Endodermal cell (in vitro differentiated cells): ENCODE data around the gene MXRA7. TPM values are rescaled to one million over a fixed set of nuclear protein-coding genes. Genes with fewer than 3 reads are reported as not detected.
"Not testable (repeated sequence)": the region's sequence is repeated elsewhere in the genome, so short reads cannot be mapped to it uniquely, and the experiment has no call there.

Source experiments
- DNase-seq: peaks from one replicate; pipeline ENCODE4 v3.0.0-alpha.2; 2017
- H3K27ac ChIP-seq: 2 replicates; pipeline ENCODE4 v1.5.1; 2013; ENCODE audit warnings: mild to moderate bottlenecking, low read depth, low read length, moderate library complexity
- H3K27me3 ChIP-seq: 2 replicates; pipeline ENCODE4 v1.6.1; 2013; ENCODE audit warnings: mild to moderate bottlenecking, low read length, moderate library complexity; ENCODE audit not compliant: insufficient read depth, control insufficient read depth, poor library complexity, severe bottlenecking
- H3K36me3 ChIP-seq: 2 replicates; pipeline ENCODE4 v1.7.0; 2013; ENCODE audit warnings: mild to moderate bottlenecking, low read length, moderate library complexity; ENCODE audit not compliant: control insufficient read depth, insufficient read depth
- H3K4me1 ChIP-seq: one replicate; pipeline ENCODE4 v1.7.0; 2013; ENCODE audit warnings: low read length; ENCODE audit not compliant: control insufficient read depth, insufficient read depth
- H3K4me3 ChIP-seq: 2 replicates; pipeline ENCODE4 v1.5.1; 2013; ENCODE audit warnings: mild to moderate bottlenecking, low read length, moderate library complexity
- H3K9ac ChIP-seq: 2 replicates; pipeline ENCODE4 v1.6.1; 2013; ENCODE audit warnings: mild to moderate bottlenecking, low read length, moderate library complexity; ENCODE audit not compliant: poor library complexity, severe bottlenecking; ENCODE audit errors: extremely low read depth
- H3K9me3 ChIP-seq: 2 replicates; pipeline ENCODE4 v1.6.1; 2013; ENCODE audit warnings: mild to moderate bottlenecking, low read length, moderate library complexity; ENCODE audit not compliant: control insufficient read depth
- H3K27ac Mint-ChIP-seq: 2 replicates; pipeline ENCODE4 v1.8.0; 2020; ENCODE audit warnings: mixed read lengths
- H3K27me3 Mint-ChIP-seq: 2 replicates; pipeline ENCODE4 v1.8.0; 2021; ENCODE audit warnings: mild to moderate bottlenecking, mixed read lengths; ENCODE audit not compliant: insufficient read depth
- H3K36me3 Mint-ChIP-seq: 2 replicates; pipeline ENCODE4 v1.8.0; 2020; ENCODE audit warnings: low read depth, mixed read lengths
- H3K4me1 Mint-ChIP-seq: 2 replicates; pipeline ENCODE4 v1.8.0; 2020; ENCODE audit warnings: mixed read lengths
- H3K4me3 Mint-ChIP-seq: 2 replicates; pipeline ENCODE4 v1.8.0; 2020; ENCODE audit warnings: mild to moderate bottlenecking, moderate library complexity, mixed read lengths
- H3K9me3 Mint-ChIP-seq: 2 replicates; pipeline ENCODE4 v1.8.0; 2020; ENCODE audit warnings: mild to moderate bottlenecking, mixed read lengths
- WGBS, 2 experiments: methylation state at CpG; one replicate each; pipeline versions ENCODE4 v1.1.5 to v1.1.7; 2013; ENCODE audit warnings: missing lambda C conversion rate in 2 of 2, mixed read lengths in 1 of 2; ENCODE audit not compliant: insufficient coverage in 1 of 2, insufficient read length in 1 of 2; 5-methylcytosine and 5-hydroxymethylcytosine counted together
- total RNA-seq, 2 donors: library from RNA; stranded (reverse); fragmentation: NEBNext Ultra II Directional in 1 of 2; extraction: Animal tissue kit (Norgen Biotek cat#: 25700) in 1 of 2; gene quantifications; 2 replicates in 1 of 2; 3 replicates in 1 of 2; pipeline ENCODE4 v1.2.1, GENCODE V29; 2021
- TF ChIP-seq, protein P1 (sequence below): fragments of 200-600 bp; sonication (generic); conservative IDR thresholded peaks from 2 replicates; pipeline ENCODE4 v1.5.0; 2021; ENCODE audit warnings: antibody characterized with exemption, mild to moderate bottlenecking

Gene MXRA7
- total RNA-seq, 2 donors from 2014 or later = 61.6 to 77.1 TPM

GRCh38 chr17:76701471-76701967 lies 9.2 kb downstream of the MXRA7 start:
- H3K27me3 Mint-ChIP-seq = no peaks in the 10 kb centered on the region
- 77 to 82% methylated on average over 9 to 11 of the region's 11 CpGs for WGBS, 2 experiments
- peaks cover 8% of the 10 kb centered on the region for H3K4me1 ChIP-seq
- H3K27ac ChIP-seq = peak overlapping the region; percentile 0
- H3K9me3 Mint-ChIP-seq = no peaks in the 10 kb centered on the region
- no peaks in the 10 kb centered on the region for H3K27me3 ChIP-seq
- peaks cover 4% of the 10 kb centered on the region for H3K9me3 ChIP-seq
- no peak overlapping the region for H3K4me3 Mint-ChIP-seq
- TF ChIP-seq, protein P1, sequence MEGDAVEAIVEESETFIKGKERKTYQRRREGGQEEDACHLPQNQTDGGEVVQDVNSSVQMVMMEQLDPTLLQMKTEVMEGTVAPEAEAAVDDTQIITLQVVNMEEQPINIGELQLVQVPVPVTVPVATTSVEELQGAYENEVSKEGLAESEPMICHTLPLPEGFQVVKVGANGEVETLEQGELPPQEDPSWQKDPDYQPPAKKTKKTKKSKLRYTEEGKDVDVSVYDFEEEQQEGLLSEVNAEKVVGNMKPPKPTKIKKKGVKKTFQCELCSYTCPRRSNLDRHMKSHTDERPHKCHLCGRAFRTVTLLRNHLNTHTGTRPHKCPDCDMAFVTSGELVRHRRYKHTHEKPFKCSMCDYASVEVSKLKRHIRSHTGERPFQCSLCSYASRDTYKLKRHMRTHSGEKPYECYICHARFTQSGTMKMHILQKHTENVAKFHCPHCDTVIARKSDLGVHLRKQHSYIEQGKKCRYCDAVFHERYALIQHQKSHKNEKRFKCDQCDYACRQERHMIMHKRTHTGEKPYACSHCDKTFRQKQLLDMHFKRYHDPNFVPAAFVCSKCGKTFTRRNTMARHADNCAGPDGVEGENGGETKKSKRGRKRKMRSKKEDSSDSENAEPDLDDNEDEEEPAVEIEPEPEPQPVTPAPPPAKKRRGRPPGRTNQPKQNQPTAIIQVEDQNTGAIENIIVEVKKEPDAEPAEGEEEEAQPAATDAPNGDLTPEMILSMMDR = no peak
- H3K4me1 Mint-ChIP-seq = peaks cover 28% of the 10 kb centered on the region
- no peak overlapping the region for H3K9ac ChIP-seq
- no peak for DNase-seq
- no peak overlapping the region for H3K4me3 ChIP-seq
- H3K36me3 Mint-ChIP-seq = peaks cover 3% of the 10 kb centered on the region
- H3K27ac Mint-ChIP-seq = peak overlapping the region; percentile 50
- H3K36me3 ChIP-seq = no peaks in the 10 kb centered on the region

DNA sequence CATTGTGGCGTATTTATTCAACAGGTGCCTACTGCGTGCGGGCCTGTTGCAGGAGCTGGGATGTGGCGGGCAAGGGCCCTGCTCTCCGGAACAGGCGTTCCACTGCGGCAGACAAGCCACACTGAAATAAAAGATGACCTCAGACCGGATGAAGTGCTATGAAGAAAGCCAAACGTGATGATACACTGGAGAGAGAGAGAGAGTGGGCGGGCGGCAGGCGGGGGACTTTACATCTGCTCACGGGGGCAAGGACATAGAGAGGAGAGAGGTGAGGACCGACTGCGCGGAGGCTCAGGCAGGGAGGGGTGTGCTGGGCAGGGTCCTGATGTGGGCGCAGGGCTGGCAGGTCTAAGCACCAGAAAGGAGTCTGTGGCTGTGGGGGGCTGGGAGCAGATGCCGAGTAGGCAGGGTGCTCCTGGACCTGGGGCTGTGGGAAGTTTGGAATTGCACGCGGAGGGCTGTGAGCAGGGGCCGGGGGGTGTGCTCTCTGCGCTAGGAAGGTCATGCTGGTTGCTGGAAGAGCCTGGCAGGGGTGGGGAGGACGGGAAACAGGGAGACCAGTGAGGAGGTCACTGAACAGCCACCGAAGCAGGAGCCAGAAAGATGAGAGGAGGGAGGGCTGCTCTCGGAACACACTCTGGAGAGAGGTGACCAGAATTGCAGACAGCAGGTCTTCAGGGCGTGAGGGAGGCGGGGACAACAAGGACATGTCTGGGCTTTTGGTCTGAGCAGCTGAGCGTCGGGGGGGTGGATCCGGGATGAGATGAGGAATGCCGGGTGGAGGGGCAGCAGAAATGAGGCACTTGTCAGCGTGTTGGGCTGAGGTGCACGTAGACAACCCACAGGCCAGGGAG lies 9.9 kb downstream of the MXRA7 start:
- peaks cover 28% of the 10 kb centered on the region for H3K4me1 Mint-ChIP-seq
- Histone ChIP-seq H3K27ac (peak overlapping the region; percentile 42), H3K4me1 (peaks cover 8% of the 10 kb centered on the region), H3K4me3 (no peak overlapping the region), H3K36me3 (no peaks in the 10 kb centered on the region), H3K9me3 (peaks cover 4% of the 10 kb centered on the region), H3K9ac (no peak overlapping the region), H3K27me3 (no peaks in the 10 kb centered on the region)
- DNase-seq = peak; percentile 79
- H3K27ac Mint-ChIP-seq = peak overlapping the region; percentile 50
- H3K36me3 Mint-ChIP-seq = peaks cover 4% of the 10 kb centered on the region
- H3K9me3 Mint-ChIP-seq = no peaks in the 10 kb centered on the region
- TF ChIP-seq, protein P1 = no peak
- 66 to 72% methylated on average over 23 to 32 of the region's 33 CpGs for WGBS, 2 experiments
- no peak overlapping the region for H3K4me3 Mint-ChIP-seq
- no peaks in the 10 kb centered on the region for H3K27me3 Mint-ChIP-seq

GRCh38 chr17:76700270-76700616 lies 10.5 kb downstream of the MXRA7 start:
- H3K4me3 ChIP-seq = no peak overlapping the region
- no peaks in the 10 kb centered on the region for H3K36me3 ChIP-seq
- Mint-ChIP-seq H3K4me3 (no peak overlapping the region), H3K27me3 (no peaks in the 10 kb centered on the region), H3K36me3 (peaks cover 5% of the 10 kb centered on the region), H3K9me3 (no peaks in the 10 kb centered on the region), H3K27ac (no peak overlapping the region), H3K4me1 (peaks cover 28% of the 10 kb centered on the region)
- no peak overlapping the region for H3K9ac ChIP-seq
- TF ChIP-seq, protein P1 = no peak
- no peaks in the 10 kb centered on the region for H3K27me3 ChIP-seq
- peaks cover 8% of the 10 kb centered on the region for H3K4me1 ChIP-seq
- 84 to 88% methylated on average over 8 of the region's 8 CpGs for WGBS, 2 experiments
- no peak for DNase-seq
- H3K9me3 ChIP-seq = no peaks in the 10 kb centered on the region
- H3K27ac ChIP-seq = peak overlapping the region; percentile 42

GRCh38 chr17:76698466-76698977 lies 12.2 kb downstream of the MXRA7 start:
- H3K4me3 ChIP-seq, H3K9me3 Mint-ChIP-seq, H3K36me3 ChIP-seq, H3K4me3 Mint-ChIP-seq, H3K27me3 ChIP-seq, H3K4me1 ChIP-seq, H3K27ac ChIP-seq, H3K9ac ChIP-seq, DNase-seq, H3K9me3 ChIP-seq, H3K27me3 Mint-ChIP-seq, H3K27ac Mint-ChIP-seq, H3K36me3 Mint-ChIP-seq: not testable (repeated sequence)
- 88 to 97% methylated on average over 5 to 7 of the region's 7 CpGs for WGBS, 2 experiments
- H3K4me1 Mint-ChIP-seq = peaks cover 28% of the 10 kb centered on the region
